ENCODE measurements around the gene AMIGO3.

AMIGO3 gene

GRCh38 chr3:49681232-49681522, 38.3 kb downstream of the AMIGO3 start:
- DNase-seq (ENCODE audit: low read depth), result no peak
- no peak for TF ChIP-seq CTCF (IDR thresholded peaks at IDR 0.05; ENCODE audit: control insufficient read depth, insufficient read depth, low read depth, low read length, missing control alignments)
- no peak overlapping the region for H3K4me3 ChIP-seq (ENCODE audit: control insufficient read depth, low read depth, low read length)

GRCh38 chr3:49680493-49681231, 38.8 kb downstream of the AMIGO3 start:
- DNase-seq (ENCODE audit: low read depth), result no peak
- TF ChIP-seq CTCF (IDR thresholded peaks at IDR 0.05; ENCODE audit: control insufficient read depth, insufficient read depth, low read depth, low read length, missing control alignments), result no peak

GRCh38 chr3:49675912-49676311, 43.6 kb downstream of the AMIGO3 start:
- TF ChIP-seq CTCF (IDR thresholded peaks at IDR 0.05; ENCODE audit: control insufficient read depth, insufficient read depth, low read depth, low read length, missing control alignments), result no peak
- H3K4me3 ChIP-seq (ENCODE audit: control insufficient read depth, low read depth, low read length), result no peak overlapping the region
- no peak for DNase-seq (ENCODE audit: low read depth)

More at GRCh38 chr3:49680493-49681231, 38.8 kb downstream of the AMIGO3 start:
- H3K4me3 ChIP-seq (ENCODE audit: control insufficient read depth, low read depth, low read length), result no peak overlapping the region

- no peak for TF ChIP-seq CTCF (IDR thresholded peaks at IDR 0.05; ENCODE audit: control insufficient read depth, insufficient read depth, low read depth, low read length, missing control alignments)
- peak overlapping the region; percentile 83 for H3K4me3 ChIP-seq (ENCODE audit: control insufficient read depth, low read depth, low read length)
- no peak for DNase-seq (ENCODE audit: low read depth)
These were observed 44.9 kb downstream of the AMIGO3 start for GRCh38 chr3:49674497-49674983.

GRCh38 chr3:49673715-49674496, 45.6 kb downstream of the AMIGO3 start, which contains the start of gene APEH:
Gene APEH, plus strand, starts transcription at chr3:49674351. Its CDS starts 51 bp downstream, at chr3:49674402.
- H3K4me3 ChIP-seq (ENCODE audit: control insufficient read depth, low read depth, low read length), result peak within 1 kb of the TSS; percentile 83
- peak; percentile 87 for DNase-seq (ENCODE audit: low read depth)
- no peak for TF ChIP-seq CTCF (IDR thresholded peaks at IDR 0.05; ENCODE audit: control insufficient read depth, insufficient read depth, low read depth, low read length, missing control alignments)

GRCh38 chr3:49673121-49673714, 46.3 kb downstream of the AMIGO3 start:
- no peak for DNase-seq (ENCODE audit: low read depth)
- peak overlapping the region; percentile 83 for H3K4me3 ChIP-seq (ENCODE audit: control insufficient read depth, low read depth, low read length)
- no peak for TF ChIP-seq CTCF (IDR thresholded peaks at IDR 0.05; ENCODE audit: control insufficient read depth, insufficient read depth, low read depth, low read length, missing control alignments)
